NCI-H345 treated with DMSO at 0.1 percent for 48 hours (cell line): ENCODE data around the gene GMPPB.
"Not testable (repeated sequence)": the region's sequence is repeated elsewhere in the genome, so short reads cannot be mapped to it uniquely, and the experiment has no call there.

Experiments
- DNase-seq: peaks from one replicate; lab custom pipeline; 2025; ENCODE audit not compliant: unreplicated experiment; lab: John Stamatoyannopoulos, UW

Gene GMPPB

DNA sequence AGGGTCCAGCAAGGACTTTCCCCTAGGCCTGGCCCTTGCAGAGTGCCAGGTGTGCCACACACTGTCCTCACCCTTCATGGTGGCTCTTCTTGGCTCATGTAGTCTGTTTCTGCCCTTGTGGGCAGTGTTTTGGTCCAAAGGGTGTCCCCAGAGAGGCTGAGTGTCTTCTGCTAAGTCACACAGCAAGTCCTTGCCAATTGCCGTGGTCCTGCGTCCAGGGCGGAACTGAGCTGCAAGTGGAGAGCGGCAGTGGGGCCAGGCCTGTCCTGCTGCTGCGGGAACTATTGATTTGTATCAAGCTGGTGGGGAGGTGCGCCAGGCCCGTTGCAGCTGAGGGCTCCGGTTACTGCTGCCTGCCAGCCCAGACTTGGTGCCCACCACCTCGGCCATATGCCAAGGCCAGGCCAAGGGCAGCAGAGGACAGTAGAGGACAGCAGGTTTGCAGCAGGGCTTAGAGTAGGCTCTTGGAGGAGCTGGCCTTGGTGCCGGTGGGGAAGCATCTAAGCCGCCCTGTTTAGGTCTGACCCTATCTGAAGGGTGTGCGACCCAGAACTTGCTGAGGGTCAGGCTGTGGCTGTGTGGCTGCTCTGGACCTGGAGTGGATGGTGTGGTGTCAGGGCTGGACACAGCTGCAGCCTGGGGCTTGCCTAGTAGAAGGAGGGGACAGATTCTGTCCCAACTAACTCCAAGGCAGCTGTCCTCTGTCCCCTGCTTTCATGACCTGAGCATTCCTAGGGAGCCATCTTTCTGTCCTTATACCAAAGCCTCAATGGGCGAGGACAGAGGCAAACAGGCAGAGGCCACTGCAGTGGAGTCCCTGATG lies 8.8 kb downstream of the GMPPB start:
- no peak for DNase-seq

DNA sequence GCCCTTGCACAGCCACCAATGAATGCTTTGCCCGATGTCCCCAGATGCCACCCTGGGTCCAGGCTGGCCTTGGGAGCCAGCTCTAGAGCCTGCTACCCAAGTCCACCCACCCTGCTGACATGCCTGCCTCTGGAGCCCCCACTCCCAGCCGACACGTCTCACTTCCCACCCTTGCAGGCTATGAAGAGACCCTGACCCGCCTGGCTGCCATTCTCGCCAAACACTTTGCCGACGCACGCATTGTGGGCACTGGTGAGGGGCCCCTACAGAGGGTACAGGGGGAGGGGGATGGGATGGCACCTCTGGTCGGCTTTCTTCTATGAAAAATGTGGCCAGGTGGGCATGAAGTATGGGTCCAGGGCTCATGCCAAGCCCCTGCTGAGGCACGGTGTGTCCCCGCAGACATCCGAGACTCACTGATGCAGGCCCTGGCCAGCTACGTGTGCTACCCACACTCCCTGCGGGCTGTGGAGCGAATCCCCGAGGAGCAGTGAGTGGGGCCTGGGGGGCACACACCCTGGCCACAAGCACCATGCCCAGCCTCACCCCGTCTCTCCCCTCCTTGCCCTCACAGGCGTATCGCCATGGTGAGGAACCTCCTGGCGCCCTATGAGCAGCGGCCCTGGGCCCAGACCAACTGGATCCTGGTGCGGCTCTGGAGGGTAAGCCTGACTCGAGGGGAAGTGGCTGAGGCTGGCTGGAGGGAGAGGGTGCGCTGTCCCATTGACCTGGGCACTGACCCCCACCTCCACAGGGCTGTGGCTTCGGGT lies 10.2 kb downstream of the GMPPB start:
- DNase-seq = no peak

DNA sequence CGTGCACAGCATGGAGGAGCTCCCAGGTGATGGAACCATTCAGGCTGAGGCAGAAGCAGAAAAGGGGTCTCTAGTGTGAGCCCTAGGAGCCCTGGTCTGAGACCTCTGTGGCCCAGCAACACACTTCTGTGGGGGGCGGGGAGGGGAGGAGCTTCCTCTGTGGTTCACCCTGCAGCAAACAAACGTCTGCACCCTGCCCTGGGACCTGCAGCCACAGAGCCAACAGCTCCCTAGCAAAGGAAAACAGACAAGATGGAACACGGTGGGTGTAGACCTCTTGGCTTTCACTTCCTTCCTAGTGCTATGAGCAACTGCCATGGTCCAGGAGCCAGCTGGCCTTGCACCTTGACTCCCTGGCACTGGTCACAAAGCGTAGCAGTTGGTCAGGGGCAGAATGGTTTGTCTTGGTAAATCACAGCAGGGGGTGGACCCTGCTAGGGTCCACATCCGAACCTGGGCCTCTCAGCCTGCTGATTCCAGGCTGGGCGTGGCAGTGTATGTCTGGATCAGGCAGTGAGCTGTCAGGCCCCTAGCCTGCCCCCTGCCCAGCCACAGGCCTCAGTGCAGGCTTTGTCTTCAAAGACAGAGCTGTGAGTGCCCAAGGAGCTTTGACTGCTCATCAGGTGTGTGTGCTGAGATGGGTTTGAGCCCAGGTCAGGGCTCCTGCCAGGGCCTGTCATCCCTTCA lies 11.0 kb downstream of the GMPPB start:
- no peak for DNase-seq

DNA sequence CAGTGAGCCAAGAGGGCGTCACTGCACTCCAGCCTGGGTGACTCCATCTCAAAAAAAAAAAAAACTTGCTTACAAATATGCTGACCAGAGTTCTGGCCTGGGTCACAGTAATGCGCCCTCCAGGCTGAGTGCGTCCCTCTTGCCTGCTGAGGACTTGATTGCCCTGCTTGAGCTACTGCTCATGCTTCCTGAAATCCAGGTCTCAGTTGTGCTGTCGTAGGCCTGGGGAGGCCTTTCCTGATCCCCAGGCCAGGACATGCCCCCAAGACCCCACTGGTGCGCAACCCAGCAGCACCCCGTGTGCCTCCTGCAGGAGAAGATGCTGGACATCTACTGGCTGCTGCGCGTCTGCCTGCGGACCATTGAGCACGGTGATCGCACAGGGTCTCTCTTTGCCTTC lies 11.6 kb downstream of the GMPPB start:
- no peak for DNase-seq

DNA sequence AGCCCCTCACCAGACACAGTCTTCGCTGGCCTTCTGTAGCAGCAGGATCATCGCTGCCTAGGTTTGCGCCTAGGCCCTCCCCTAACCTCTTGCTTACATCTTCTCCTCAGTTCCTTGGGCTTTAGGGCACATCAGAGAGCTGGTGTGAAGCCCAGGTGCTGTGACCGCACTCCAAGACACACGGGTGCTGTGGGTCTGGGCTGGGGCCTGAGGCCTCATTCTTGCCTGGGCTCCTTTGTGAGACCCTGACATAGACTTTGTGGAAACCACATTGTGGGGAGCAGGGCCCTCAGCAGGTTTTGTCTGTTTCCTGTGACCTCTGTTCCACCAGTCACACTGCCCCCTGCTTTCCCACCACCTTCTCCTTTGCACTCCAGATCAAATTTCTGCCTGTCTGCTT lies 12.3 kb downstream of the GMPPB start:
- DNase-seq = no peak

DNA sequence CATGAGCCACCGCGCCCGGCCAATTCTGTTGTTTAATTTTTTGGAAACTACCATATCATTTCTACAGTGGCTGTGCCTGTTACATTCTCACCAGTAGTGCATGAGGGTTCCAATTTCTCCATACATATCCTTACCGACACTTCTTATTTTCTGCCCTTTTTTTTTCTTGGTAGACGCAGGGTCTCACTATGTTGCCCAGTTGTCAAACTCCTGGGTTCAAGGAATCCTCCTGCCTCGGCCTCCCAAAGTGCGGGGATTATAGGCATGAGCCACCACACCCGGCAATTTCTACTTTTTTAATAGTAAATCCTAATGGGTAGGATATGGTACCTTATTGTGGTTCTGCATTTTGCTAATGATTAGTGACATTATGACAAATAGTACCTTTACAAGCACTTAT lies 13.9 kb downstream of the GMPPB start:
- DNase-seq = no peak

- no peak for DNase-seq
Measured at GRCh38 chr3:49707113-49707480, 16.7 kb downstream of the GMPPB start.

- no peak for DNase-seq
Measured at GRCh38 chr3:49706456-49707112, 17.2 kb downstream of the GMPPB start.

GRCh38 chr3:49705390-49705960 lies 18.3 kb downstream of the GMPPB start:
- DNase-seq = no peak

GRCh38 chr3:49704629-49705028 lies 19.1 kb downstream of the GMPPB start:
- no peak for DNase-seq

DNA sequence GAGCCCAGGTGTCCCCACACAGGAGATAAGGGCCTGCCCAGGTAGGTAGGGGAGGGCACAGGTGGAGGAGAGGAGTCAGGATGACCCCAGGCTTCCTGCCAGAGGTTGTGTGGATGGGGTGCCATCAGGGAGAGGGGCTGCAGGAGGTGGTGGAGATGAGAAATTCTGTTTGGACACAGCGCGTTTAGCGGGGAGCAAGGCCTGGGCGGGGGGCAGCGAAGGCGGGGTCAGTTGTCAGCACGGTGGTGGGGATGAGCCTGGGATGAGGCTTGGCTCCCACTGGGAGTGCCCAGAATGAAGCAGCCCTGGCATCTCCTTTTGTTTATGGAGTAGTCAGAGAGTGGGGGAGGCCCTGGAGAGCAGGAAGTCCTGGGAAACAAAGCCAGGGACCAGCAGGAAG lies 19.8 kb downstream of the GMPPB start:
- DNase-seq = no peak

- peak; percentile 5 for DNase-seq
Measured at GRCh38 chr3:49703443-49703927, 20.3 kb downstream of the GMPPB start.

DNA sequence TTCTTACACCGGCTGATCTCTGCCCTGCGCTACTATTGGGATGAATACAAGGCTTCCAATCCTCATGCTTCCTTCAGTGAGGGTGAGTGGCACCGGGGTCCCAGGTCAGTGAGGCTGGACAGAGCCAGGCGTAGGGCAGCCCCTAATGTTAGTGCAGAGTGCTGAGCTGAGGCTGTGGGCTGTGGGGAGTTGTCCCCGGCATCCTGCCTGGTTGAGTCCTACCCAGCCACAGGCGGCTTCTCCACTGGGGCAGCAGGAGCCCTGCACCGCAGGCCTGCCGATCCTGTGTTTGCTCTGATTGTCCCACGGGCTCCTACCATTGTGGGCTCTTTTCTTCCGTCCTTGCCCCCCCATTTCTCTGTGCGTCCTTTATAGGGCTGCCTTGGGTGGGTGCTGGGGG lies 21.1 kb downstream of the GMPPB start:
- DNase-seq = no peak

DNA sequence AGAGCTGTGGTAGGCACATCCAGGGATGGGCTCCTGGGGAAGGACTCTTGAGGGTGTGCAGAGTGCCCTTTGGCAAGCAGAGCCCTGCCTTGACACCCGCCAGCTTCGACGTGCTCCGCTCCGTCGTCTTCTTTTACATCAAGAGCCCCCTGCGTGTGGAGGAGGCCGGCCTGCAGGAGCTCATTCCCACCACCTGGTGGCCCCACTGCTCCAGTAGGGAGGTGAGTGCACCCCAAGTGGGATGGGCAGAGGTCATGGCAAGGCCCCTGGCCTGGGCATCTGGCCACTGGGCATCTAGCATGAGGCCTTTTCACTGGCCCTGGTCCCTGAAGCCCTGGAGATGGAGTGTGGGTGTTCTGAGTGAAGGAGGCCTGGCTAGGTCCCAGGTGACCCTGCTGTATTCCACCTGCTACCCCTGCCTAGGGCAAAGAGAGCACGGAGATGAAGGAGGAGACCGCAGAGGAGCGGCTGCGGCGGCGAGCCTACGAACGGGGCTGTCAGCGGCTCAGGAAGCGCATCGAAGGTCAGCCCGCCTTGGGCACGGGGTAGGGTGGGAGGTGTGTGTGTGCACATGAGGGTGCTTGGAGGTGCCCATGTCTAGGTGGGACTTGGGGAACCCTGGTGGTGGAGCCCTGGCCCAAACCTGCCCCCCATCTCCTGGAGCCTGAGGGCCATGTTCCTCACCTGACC lies 22.2 kb downstream of the GMPPB start:
- no peak for DNase-seq

GRCh38 chr3:49700453-49701128 lies 23.2 kb downstream of the GMPPB start:
- no peak for DNase-seq

DNA sequence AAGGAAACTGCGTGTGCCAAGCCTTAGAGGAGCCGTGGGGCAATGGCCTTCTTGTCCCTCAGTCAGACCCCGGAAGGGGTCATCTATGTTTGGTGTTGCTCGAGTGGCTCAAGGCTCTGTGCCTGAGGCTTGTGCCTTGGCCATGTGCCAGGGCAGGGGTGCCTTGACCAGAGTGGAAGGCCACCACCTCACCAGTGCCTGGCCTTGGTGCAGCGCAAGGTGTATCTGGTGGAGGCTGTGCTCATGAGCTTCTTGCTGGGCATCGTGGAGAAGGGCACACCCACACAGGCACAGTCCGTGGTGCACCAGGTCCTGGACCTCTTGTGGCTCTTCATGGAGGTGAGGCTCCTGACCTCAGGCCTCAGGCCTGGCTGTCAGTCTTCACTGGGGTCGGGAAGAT lies 23.7 kb downstream of the GMPPB start:
- no peak for DNase-seq

GRCh38 chr3:49699281-49699979 lies 24.3 kb downstream of the GMPPB start:
- no peak for DNase-seq

DNA sequence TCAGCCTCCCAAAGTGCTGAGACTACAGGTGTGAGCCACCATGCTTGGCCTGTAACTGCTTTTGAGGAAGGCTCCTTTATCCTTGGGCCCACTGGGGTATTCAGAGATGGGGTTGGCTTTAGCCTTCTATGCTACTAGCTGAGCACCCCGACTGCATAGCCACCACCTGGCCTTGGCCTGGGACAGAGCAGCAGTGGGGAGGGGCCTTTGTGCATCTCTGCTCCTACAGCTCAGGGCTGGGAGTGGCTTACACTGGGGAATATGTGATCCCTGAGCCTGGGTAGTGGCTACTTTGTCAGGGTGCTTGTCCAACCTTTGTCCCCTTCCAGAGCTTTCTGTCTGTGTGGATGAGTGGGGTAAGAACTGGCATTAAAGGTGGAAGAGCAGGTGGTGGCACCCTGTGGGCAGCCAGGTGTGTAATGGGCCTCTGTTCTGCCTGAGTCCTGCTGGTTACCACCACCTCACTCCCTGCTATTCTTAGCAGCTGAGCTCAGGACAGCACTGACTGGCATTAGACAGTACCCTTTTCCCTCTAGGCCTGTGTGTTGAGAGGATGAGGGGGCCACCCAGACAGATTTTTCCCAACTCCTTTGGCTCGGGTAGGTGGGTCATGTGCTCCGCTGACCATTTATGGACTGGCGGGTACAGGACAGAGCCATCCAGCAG lies 28.3 kb downstream of the GMPPB start:
- not testable (repeated sequence) for DNase-seq
